Midbrain (tissue), 1 donor: ENCODE measurements around the gene GAS1.
A peak's percentile ranks its signal among the peaks of the same experiment; 100 is the strongest.

Experiments
- DNase-seq: peaks from one replicate; lab custom pipeline; 2025; lab: John Stamatoyannopoulos, UW

GAS1 gene

DNA sequence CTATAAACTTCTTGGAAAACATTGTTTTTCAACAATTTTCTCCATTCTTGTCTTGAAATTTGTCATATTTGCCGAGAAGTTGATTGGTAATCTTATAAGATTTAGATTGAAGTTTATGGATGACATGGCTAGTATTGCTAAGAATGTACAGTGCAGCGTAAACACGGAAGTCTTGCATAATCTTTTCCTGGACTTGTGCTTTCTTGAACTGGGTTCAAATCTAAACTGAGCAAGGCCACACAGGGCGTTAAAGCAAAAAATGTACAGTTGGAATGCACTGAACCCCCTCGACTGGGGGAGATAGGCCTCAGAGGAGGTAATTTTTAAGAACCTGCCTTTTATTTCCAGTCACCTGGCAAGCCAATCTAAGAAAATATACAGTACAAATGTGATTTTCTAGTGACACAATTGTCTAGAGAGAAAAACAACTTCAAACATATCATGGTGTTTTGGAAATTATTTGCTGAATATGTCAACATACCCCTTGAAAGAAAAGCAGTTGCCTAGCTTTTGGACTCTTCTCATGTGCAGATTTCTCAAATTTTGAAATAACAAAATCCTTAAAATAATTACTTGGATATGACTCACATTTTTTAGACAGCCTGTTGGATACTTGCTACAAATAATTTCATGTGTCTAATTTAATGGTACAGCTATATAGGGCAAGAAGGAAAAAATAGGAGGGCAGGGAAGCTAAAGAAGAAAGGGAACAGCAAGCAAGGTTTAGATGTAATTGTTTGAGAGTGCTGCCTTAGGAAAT is 18.5 kb upstream of the GAS1 start:
- no peak for DNase-seq

DNA sequence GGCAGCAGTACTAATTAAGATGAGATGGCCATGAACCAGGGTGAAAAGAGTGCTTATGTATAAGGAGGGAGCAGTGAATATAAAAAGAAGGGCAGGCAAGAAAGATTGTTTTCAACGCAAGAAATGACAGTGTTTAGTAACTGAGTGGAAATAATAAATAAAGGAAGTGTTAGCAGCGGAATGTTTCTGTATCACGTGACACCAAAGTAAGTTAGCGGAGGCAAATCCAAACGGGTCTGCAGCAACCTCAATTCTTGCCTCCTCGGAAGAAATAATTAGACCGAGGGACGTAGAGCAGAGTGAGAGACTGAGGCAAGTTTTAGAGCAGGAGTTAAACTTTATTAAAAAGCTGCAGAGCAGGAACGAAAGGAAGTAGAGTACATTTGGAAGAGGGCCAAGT is 15.4 kb upstream of the GAS1 start:
- DNase-seq = no peak

DNA sequence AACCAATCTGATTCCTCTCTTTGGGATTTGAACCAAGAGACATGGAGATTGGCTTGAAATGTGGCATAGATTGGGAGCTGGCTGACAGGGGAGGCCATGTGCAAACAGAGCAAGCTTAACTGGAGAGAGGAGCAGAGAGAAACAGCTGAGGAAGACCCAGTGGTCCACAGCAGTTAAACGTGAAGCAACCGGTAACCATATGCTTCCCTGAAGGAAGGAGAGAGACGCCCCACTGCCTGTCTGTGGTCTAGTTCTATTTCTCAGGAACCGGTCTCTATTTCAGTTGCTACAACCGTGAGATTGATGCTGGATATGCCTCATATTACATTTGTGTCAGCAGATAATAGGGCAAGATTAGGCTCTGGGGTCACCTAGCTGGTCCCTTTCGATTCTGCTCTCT is 13.6 kb upstream of the GAS1 start:
- DNase-seq = no peak

DNA sequence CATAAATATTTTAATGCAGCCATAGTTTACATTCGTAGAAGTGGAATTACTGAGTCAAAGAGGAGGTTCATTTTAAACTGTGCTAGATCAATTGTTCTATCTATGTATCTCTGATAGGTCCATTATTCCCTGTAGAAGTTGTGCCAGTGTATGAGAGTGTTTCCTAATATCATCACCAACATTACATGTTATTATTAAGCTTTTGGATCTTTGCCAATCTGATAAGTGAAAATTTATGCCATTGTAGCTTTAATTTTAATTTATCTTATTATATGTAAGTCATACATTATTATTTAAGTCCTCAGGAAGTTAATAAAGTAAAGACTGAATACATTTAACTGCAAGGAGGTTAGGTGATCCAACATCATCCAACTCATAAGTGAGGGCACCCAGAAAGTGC is 10.9 kb upstream of the GAS1 start:
- DNase-seq = no peak

DNA sequence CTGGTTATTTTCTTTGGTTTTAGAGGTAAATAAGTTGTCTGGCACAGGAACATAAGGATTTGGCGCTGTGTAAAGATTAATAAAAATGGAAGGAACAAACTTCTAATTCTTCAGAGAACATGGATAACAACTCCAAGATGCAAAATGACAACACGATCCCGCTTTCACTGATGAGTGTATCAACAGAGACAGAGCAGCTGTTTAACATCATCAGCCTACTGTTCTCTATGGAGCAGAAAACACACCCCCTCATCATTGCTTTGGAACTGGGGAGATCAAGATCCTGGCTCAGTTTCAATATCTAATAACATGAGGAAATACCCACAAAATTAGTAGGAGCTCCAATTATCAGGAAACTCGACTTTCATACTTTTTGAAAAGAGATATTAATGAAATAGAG is 8.3 kb upstream of the GAS1 start:
- DNase-seq = no peak

DNA sequence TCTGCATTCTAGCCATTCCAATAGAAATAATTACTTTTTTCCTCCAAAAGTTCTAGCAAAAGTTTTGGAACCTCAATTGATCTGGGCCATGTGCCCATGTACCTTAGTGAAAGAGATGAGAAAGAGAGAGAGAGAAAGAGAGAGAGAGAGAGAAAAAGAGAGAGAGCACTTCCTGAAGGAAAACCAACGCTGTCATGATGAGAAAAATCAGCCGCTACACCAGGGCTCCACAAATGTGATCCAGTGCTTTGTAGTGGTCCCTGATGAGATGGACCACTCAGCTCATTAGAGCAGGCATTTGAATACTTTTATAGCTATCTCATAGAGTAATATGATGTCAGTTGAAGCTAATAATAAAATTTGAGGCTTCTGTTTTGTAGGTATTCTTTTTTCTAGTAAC is 7.7 kb upstream of the GAS1 start:
- DNase-seq = no peak

DNA sequence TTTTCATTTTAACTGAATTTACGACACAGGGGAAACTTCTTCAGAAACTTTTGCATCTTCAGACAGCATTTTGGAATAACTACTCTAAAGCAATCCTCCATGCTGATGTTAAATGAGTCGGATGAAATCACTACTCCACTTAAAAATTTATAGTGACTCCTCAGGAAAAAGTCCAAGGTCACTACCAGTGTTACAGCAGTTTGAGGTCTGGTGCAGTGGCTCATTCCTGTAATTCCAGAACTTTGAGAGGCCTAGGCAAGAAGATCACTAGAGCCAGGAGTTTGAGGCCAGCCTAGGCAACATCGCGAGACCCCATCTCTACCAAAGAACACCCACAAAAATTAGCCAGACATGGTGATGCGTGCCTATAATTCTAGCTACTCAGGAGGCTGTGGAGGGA is 5.9 kb upstream of the GAS1 start:
- DNase-seq = no peak

DNA sequence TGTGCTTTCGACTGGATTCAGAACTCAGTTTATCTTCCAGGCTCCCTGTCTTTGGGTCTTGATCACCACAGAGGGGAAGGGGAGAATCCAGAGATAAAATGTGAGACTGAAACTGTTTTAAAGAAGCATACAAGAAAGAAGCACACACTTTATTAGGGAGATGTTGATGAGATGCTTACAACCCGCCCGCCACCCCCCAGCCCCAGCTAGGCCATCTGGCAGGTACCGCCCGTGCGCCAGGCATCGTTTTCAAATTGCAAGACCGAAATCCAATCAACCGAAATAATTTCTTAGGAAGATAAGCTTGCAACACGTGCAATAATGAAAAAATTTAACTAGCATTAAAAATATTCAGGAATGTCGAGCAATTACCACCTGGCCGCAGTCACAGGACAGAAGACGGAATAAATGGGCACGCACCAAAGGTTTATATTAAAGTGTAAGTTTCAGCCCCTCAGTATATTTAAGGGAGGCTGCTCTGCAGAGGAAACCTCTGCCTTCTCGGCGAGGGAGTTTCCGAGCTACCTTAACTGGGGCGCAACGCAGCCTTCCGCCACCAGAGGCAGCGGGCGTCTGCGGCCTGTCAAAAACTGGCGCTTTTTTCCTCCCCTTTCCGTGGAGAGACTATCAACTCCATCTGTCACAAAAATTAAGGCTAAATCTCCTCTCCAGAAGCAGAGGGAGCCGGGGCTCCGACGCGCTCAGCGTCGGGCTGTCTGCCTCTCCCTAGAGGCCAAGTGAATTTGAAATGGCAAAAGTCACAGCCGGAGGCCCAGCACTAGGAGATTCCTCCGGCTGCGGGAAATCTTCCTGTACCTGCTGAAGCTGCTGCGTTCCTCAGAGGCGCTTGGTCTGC is 996 bp upstream of the GAS1 start:
- peak; percentile 85 for DNase-seq

DNA sequence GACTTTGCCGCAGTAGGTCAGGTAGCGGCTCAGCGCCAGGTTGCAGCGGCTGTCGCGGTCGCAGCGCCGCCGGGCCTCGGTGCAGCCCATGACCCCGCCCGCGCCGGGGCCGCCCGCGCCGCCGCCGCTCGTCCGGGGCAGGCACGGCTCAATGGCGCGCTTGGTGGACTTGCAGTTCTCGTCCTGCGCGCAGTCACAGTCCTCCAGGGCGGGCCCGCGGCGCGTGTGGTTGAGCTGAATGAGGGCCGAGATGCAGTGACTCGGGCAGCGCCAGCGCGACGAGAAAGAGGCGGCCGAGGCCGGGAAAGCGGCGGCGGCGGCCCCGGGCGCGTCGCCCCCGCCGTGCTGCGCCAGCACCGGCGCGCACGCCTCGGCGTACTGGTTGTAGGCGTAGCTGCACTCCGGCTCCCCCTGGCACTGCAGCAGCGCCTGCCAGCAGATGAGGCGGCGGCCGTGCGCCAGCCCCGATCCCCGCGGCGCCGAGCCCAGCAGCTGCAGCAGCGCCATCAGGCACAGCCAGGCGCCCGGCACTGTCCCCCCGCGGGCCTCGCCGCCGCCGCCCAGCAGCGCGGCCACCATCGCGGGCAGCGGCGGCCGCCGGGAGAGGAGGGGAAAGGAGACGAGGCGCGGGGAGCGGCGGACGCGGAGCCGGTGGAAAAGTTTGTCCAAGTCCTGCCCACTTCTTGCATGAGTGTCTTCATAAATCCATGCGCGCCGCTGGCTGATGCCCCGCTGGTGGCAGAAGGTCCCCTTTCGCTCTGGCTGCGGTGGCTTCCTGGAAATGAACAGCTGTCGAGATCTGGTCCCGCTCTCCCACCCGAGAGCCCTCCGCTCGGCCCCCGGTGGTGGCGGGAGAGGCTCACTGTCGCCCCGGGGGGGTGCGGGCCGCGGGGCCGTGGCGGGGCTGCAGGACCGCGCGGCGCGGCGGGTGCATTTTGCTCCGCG is 833 bp downstream of the GAS1 start:
- DNase-seq = peak; percentile 80

DNA sequence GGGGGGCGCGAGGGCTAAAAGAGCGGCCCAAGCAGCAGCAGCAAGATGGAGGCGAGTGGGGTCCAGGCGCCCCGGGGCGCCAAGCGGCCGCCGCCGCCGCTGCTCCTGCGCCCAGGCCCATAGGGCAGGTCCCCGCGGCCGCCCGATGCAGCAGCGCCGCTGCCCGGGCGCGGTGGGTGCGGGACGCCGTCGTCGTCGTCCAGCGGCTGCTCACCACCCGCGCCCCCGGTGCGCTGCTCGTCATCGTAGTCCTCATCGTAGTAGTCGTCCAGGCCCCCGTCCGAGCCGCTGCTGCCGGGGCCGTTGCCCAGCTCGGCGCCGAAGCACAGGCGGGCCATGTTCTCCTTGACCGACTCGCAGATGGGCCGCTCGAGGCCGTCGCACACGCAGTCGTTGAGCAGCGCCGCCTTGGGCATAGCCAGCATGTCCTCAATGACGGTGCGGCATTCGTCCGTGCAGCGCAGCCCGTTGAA is 1.5 kb downstream of the GAS1 start:
- DNase-seq = peak; percentile 76

DNA sequence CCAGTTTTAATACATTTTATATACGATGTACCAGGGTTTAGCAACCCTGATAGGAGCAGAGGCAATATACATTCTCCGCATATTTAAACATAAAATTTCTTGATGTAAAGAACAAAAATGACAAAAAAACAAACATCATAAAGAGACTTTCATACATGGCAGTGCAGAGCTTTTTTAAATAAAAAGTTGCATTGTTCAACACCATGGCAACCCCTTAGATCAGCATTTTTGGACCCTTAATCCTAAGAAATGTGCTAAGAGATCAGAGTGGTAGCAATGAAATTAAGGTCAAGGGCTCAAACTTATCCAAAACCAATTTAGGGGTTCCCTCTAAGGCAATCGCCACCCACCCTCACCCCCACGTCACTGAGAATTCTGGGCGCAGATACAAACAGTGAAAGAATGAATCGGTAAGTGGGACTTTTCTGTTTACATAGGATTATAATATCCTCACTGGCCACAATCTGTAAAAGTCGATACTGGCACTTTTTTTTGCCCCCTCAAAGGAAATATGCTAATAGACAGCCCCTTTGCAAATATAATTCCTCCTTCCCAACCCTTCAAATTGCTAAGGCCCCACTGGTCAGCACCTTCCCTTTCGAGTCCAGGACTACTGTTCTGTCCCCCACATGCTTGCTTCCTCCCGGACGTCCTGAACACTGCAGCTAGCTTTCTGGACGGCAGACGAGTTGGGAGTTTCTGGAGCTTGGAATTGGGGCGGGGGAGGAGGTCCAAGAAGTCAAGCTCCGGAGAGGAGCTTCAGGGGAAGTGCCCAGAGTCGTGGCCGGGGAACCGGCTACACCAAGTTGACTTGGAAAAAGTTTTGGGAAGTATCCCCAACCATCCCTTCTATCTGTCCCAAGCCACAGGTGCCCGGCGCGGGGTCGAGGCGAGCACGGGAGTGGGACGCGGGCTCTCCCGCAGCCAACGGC is 2.2 kb downstream of the GAS1 start:
- DNase-seq = no peak

DNA sequence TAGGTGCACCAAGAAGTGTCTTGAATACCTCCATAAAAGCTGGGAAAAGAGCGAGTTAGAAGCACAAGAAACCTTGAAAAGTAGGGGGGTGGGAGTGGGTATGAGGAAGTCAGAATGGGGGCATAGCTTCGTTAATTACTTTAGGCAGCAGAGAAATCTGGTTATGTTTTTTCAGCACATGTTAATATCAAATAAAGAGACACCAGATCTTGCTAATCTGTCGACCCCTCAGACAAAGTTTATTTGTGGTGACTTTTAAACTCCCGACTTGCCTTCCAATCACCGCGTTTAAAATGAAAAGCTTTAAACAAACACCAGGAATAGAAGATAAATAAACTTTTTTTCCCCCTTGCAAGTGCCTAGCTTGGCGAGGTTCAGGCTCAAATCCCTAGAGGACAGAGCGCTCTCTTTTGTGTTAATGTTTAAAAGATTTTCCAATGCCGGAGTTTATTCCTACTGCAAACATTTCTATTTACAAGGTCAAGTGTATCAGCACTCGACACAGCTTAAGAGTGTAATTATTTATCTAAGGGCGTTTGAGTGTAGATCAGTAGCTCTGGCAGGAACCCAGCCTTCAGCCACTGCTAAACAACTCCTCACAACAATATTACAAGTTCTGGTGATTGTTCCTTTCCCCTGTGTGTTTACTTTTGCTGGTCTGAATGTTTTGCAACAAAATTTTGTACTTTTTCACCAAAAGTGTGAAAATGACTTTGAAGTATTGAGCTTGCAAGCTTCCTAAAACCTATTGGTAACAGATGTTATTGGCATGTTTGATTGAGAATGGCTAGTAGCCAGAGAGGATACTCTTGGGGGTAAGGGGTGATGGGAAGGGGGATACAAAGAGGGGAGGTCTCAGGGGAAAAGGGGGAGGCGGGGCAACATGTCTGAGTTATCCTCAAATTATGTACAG is 3.8 kb downstream of the GAS1 start:
- no peak for DNase-seq

DNA sequence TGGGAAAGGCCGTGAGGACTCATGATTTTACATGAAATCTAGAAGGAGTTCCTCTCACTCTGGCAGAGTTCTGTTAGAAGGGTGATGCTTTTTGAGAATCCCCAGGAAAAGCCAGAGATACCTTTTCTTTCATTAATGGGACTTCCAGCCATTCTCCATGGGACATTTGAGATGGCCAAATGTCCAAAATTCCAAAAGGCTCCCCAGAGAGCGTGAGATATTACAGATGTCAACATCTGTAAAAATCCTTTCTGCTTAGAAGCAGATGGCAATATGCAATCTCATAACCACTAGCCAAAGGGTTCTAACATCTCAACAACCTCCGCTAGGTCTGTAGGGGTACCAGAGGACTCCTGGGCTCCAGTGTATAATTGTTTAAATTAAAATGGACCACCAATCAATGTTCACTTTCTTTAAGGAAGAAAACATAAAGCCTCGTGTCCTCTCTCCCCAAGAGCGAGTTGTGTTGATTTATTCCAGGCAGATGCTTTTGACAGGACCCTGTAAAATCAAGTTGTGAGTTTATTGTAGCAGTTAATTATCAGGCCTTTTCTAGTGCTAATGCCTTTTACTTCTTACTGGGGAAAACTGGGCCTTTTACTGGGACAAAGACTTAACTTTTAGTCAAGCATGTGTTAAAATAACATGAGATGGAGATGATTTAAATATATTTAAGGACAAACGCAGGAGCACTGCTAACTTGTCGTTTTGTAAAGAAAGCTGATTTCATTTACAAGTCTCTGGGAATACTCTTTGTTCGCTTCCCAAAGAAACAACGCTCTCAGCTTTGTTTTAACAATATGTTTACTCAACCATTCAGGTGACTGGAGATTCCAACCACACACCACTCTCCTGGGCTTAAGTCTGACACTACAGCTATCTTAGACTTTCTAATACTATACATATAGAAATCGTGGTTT is 4.8 kb downstream of the GAS1 start:
- DNase-seq = no peak

DNA sequence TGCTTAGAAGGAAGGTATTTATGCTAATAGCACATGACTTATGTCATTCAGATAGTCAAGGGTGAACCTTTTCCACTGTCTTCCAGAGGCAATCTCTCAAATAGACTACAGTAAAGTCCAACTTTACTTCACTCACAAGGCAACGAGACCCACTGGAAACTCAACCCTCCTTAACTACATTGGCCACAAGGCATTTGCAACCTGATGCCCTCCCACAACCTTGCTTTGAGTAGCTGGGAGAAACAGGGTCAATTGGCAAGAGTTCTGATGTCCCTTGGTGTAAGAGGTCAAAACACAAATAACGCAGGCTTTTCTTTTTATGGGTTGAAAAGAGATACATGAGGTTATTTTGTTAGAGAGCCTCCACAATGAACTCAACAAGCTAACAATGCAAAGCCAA is 6.1 kb downstream of the GAS1 start:
- no peak for DNase-seq

DNA sequence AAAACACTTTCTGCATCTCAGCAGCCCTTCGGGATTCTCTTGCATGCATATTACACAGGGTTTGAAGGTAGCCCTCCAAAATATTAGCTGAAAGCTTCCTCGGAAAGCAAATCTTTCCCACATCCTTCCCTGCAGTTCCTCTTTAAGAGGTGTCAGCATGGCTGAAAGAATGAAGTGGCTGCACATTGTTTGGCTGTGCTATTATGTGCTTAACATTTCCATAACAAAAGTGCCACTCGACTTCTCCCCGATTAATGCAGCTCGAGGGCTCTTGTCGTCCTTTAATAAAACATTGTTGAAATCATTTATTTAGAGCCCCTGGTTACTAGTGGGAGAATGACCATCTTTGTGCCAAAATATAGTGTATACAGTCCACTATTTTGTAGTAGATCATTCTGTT is 6.5 kb downstream of the GAS1 start:
- DNase-seq = no peak

DNA sequence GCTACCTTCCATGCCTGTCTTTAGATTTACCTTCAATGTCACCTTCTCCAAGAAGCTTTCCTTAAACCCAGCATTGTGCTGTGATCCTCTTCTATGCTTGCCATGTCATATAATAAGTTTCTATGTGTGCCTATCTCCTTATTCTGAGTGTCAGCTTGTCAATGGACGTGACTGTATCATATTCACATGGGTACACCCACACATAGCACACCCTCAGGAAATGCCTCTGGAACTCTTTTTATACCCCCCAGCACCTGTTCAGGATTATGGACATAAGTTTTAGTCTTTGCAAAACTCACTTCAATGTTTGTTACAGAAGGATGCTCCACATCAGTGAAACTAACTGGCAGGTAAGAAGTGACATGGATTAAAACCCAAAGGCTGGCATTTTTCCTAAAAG is 7.4 kb downstream of the GAS1 start:
- DNase-seq = no peak

DNA sequence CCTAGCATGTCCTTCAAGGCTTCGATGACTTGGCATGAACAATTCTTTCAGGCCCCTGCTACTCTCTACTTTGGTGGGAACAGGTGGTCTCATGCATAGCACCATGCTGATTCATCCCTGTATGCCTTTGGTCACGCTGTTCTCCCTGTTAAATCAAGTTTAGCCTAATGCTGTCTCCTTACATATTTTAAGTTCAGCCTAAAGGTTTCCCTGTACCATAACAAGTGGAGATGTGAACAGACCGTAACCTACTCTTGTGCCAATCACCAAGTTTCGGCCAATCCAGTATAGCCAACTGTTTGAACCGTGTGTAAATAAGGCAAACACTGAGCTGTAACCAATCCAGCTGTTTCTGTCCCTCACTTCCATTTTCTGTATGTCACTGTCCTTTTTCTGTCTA is 8.0 kb downstream of the GAS1 start:
- DNase-seq = no peak

DNA sequence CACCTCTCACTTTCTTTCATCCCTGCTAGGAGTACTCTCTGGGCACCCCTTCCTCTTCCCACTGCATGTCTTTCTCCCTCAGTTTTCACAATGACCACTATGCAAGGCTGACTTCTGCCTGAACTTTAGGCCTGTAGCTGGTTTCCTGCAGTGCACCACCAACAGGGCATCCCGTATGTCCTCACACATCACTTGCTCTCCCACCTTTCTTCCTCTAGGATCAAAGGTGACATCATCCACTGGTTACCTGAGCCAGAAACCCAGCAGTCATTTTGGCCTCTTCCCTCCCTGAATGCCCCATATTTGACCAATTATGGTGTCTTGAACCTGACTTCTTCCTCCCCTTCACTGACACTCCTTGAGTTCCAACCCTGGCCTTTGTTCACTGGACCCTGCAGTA is 8.5 kb downstream of the GAS1 start:
- no peak for DNase-seq

DNA sequence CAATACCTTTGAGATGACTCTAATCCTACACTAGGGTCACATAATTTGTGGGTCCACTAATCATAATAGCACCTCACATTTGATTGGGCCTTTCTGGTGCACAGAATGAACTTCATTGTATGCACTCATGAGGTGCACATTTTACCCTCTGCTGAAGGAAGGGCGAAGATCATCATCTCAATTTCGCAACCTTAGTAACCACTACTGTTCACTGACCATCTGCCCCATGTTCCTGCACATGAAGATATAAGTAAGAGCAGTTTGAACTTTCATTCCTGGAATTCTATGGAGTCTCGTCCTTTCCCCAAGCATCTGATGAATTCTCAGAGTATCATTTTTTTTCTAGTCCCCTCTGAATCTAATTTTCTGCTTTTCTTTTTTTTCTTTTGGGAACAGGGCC is 21.2 kb downstream of the GAS1 start:
- DNase-seq = no peak
